Colonic mucosa (tissue), 4 donors: Measurements from ENCODE around the gene FAM107A. TPM values are rescaled to one million over a fixed set of nuclear protein-coding genes. Genes with fewer than 3 reads are reported as not detected.

Experiments used
- DNase-seq: peaks from one replicate; pipeline ENCODE4 v3.0.0-alpha.2; 2020
- H3K27ac ChIP-seq: fragments of 200-600 bp; one replicate; pipeline ENCODE4 v1.8.0; 2021
- H3K27me3 ChIP-seq: fragments of 200-600 bp; one replicate; pipeline ENCODE4 v1.8.0; 2021
- H3K36me3 ChIP-seq: fragments of 200-600 bp; one replicate; pipeline ENCODE4 v1.8.0; 2021
- H3K4me1 ChIP-seq: fragments of 200-600 bp; one replicate; pipeline ENCODE4 v1.8.0; 2021; ENCODE audit warnings: mild to moderate bottlenecking
- H3K4me3 ChIP-seq: fragments of 200-600 bp; one replicate; pipeline ENCODE4 v1.8.0; 2021
- H3K9ac ChIP-seq, 2 donors: one replicate each; pipeline ENCODE4 v1.7.0; 2013; ENCODE audit warnings: control low read depth in 2 of 2, low read depth in 2 of 2, low read length in 2 of 2
- H3K9me3 ChIP-seq: fragments of 200-600 bp; one replicate; pipeline ENCODE4 v1.8.0; 2021
- CTCF ChIP-seq: fragments of 200-600 bp; IDR thresholded peaks from one replicate; pipeline ENCODE4 v1.8.0; 2022; ENCODE audit warnings: antibody characterized with exemption, mild to moderate bottlenecking
- intact Hi-C: fragments of 100-400 bp; cut with DNase I; formaldehyde crosslinking; loops from one replicate; pipeline ENCODE4 v1.14.1; 2022
- total RNA-seq, 2 donors: library from RNA; stranded (reverse); fragmentation: NEBNext Ultra II Directional in 1 of 2; extraction: Animal tissue kit (Norgen Biotek cat#: 25700) in 1 of 2; gene quantifications; one replicate each; pipeline ENCODE4 v1.2.1, GENCODE V29; 2021
- donor health status: healthy.
- donor health status: DM: no; HTN: no; CAD: no.
- donor health status: DM: no; HTN: no; CAD: no.

FAM107A gene
- total RNA-seq, 2 donors from 2014 or later: 2.2 to 5.1 TPM

- H3K4me3 ChIP-seq: no peak overlapping the region
- H3K9me3 ChIP-seq: no peaks in the 10 kb centered on the region
- DNase-seq: no peak
- H3K27me3 ChIP-seq: no peaks in the 10 kb centered on the region
- H3K9ac ChIP-seq: no peak overlapping the region
- intact Hi-C loops: no loop called here
- TF ChIP-seq CTCF: no peak
- H3K27ac ChIP-seq: no peak overlapping the region
- H3K36me3 ChIP-seq: no peaks in the 10 kb centered on the region
- no peaks in the 10 kb centered on the region for H3K4me1 ChIP-seq
Measured at GRCh38 chr3:58519668-58520402, 57.4 kb downstream of the FAM107A start.

GRCh38 chr3:58518291-58518789 lies 58.9 kb downstream of the FAM107A start:
- Histone ChIP-seq H3K27ac (no peak overlapping the region), H3K27me3 (no peaks in the 10 kb centered on the region), H3K36me3 (no peaks in the 10 kb centered on the region), H3K9me3 (no peaks in the 10 kb centered on the region), H3K4me1 (no peaks in the 10 kb centered on the region), H3K4me3 (no peak overlapping the region), H3K9ac (no peak overlapping the region)
- no peak for DNase-seq
- intact Hi-C loops: no loop called here
- TF ChIP-seq CTCF: no peak

GRCh38 chr3:58514405-58514804 lies 62.8 kb downstream of the FAM107A start:
- intact Hi-C loops: no loop called here
- Histone ChIP-seq H3K9me3 (no peaks in the 10 kb centered on the region), H3K36me3 (no peaks in the 10 kb centered on the region), H3K27me3 (no peaks in the 10 kb centered on the region), H3K4me1 (no peaks in the 10 kb centered on the region), H3K27ac (no peak overlapping the region), H3K9ac (no peak overlapping the region), H3K4me3 (no peak overlapping the region)
- no peak for TF ChIP-seq CTCF
- DNase-seq: no peak

Other genes starting within 250 kb of the FAM107A start
- gene PXK, start 244.5 kb downstream of the FAM107A start, total RNA-seq: 10 to 100 TPM in 1 of 2 donors, 1 to 10 TPM in 1; 9.3 to 11.4 TPM
- 10 to 100 TPM; 66.9 to 87.4 TPM for gene PDHB, start 143.6 kb downstream of the FAM107A start, total RNA-seq
- gene KCTD6, start 85.3 kb downstream of the FAM107A start, total RNA-seq: 10 to 100 TPM in 1 of 2 donors, 1 to 10 TPM in 1; 8.1 to 10.2 TPM
- 10 to 100 TPM; 14.6 to 22.4 TPM for gene ACOX2, start 40.2 kb downstream of the FAM107A start, total RNA-seq
- gene FAM3D, start 89.4 kb upstream of the FAM107A start, total RNA-seq: 100 to 1,000 TPM; 646 to 707 TPM